Islet precursor cell (in vitro differentiated cells): ENCODE results near the gene RPS6KB2.

ENCODE experiments used
- DNase-seq: peaks from one replicate; pipeline ENCODE4 v3.0.0-alpha.2; 2018

Gene RPS6KB2

DNA sequence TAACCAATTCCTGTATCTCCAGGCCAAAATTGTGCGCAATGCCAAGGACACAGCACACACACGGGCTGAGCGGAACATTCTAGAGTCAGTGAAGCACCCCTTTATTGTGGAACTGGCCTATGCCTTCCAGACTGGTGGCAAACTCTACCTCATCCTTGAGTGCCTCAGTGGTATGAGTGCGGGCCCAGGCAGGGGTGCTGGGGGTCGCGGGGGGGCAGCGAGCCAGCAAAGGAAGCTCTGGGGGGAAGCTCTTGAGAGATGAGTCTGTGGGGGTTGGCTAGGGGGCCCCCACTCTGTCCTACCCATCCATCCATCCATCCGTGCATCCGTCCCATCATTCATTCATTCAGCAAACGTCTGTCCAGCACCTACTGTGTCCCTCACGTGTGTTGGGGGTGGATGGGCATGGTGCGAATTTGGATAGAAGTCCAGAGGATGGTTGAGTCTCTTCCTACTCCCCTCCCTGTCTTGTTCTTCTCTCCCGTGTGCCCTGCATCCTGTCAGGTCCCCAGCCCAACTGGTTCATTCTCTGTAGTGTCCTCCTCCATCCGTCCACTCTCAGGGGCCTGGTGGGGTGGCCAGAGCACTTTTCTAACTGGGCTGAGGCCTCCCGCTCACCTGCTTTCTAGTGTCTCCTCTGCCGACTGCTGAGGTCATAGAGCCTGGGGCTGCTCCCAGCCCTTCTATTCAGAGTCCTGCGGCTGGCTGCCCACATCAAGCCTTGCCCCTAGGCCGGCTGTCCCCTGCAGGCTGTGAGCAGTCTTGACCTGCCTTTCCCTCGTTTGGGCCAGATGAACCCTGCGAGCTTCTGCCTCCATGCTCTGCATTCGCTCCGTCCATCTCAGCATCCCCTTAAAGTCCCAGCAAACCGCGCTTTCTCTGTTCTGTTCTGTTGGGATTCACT is 3.3 kb downstream of the RPS6KB2 start:
- DNase-seq = no peak

GRCh38 chr11:67432655-67433349 is 4.5 kb downstream of the RPS6KB2 start:
- no peak for DNase-seq

GRCh38 chr11:67433536-67434394 is 5.5 kb downstream of the RPS6KB2 start:
- no peak for DNase-seq

GRCh38 chr11:67434395-67434881 is 6.1 kb downstream of the RPS6KB2 start:
- DNase-seq = no peak

GRCh38 chr11:67435031-67435726 is 6.9 kb downstream of the RPS6KB2 start:
- DNase-seq = no peak

DNA sequence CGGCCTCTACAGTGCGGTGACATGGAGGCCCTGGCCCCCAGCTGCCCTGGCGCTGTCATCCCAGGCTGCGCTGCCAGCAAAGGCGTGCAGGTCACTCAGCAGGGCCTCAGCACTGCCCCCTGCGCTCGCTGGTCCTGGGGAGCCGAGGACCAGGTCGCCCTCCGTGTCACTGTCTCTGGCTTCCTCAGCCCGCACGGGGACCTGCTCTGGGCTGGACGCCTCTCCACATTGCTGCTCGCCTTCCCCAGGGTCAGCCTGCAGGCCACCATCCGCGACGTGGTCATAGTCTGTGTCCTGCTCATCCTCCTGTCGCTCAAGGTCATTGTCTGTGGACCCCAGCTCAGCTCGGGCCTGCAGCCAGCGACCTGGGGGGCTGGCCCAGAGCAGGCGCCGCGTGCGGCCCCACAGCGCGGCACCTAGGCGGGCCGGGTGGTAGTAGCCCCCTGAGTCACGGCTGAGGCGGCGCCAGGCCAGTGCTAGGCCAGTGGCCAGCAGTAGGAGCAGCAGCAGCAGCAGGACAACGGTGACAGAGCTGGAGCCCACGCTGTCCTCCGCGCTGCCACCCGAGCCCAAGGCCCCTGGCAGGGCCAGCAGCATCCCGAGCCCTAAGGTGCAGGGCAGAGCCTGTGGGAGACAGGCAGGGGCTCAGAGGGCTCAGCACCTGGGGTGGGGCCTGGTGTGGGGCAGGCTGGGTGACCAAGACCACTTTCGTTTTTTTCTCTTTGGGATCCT is 7.6 kb downstream of the RPS6KB2 start:
- DNase-seq = no peak

GRCh38 chr11:67436459-67437081 is 8.3 kb downstream of the RPS6KB2 start:
- DNase-seq = peak; percentile 91

DNA sequence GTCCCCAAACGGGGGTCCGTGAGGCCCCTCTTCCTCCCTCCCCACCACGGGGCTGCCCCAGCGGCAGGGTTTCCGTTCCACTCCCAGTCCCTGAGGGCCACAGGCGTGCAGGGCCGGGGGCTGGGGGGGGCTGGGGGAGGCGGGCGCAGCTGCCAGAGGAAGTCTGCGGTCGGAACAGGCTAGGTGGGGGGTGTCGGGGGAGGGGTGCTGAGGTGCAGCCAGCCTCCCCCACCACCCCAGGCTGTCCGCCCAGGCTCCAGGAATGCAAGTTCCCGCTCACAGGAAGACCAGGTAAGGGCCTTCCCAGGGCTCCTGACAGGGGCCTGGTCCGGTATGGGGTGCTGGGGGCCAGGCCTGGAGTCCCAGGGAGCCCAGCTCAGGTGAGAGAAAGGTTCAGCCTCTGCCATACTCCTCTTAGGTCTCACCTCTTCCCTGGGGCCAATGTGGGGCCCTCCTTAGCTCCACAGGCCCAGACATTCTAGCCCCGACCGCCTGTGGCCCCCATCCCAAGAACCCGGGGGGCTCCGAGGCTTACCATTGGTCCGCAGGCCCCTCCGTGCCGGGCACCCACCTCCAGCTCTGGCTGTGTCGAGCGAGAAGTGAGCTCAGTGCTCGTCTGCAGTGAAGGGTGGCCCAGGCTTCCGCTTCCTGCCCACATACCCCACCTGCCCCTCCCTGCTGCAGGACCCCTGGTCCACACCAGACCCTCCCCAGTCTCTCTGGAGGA is 9.0 kb downstream of the RPS6KB2 start, which contains the start of gene PTPRCAP:
PTPRCAP (minus strand) TSS at position 601 of the 727 bp plus-strand sequence; CDS start at position 538, 63 bp downstream.
- no peak for DNase-seq

DNA sequence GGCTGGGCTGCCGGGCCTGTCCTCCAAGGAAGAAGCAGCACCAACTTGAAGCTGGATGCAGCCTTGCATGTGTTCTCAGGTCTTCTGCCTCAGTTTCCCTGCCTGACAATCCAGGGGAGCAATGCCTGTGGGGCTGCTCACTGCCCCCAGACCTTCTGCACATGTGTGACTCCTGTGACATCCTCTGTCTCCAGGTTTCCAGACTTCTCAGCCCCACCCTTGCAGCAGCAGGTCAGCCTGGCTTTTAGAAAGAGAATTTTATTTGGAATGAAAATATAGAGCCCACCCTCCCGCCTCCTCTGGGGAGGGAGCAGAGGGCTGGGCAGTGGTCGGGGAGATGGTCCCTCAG is 9.5 kb downstream of the RPS6KB2 start:
- no peak for DNase-seq

GRCh38 chr11:67438158-67438902 is 10.0 kb downstream of the RPS6KB2 start:
- DNase-seq = no peak

DNA sequence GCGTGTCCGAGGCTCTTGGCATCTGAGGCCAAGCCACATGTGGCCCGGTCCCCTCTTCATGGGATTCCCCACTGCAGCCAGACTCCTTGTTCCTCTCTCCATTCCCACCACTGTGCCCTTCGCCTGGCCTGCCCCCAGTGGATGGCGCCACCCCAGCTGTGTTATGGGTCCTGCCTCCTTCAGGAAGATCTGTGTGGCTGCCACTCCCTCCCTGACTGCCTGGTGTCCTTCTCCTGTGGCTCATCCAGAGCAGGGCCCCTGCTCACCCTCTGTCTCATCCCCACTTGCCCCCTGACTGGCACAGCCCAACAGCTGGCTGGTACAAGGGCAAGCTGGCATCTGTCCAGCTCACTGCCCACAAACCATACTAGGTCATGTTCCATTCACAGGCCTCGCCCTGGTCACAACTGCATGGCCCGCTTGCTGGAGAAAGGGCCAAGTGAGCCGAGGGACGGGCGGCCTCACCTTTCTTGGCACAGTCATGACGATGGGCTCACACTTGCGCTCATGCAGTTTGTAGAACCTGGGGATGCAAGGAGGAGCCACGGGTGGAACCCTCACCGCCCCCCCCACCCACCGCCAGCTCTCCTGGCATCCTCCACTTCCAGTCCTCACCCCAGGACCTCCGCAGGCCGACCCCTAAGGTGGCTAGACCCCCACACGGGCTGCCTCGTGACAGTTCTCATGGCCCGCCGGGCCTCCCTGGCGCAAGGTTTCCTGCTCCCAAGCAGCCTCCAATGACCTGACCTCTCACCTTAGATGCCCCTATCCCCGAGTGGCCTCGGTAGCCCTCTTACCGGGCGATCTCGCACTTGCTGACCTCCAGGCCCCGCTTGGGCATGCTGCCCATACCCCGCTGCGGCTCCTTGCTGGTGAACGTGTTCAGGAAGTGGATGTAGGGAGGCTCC is 11.3 kb downstream of the RPS6KB2 start:
- DNase-seq = no peak

GRCh38 chr11:67440229-67441097 is 12.2 kb downstream of the RPS6KB2 start:
- no peak for DNase-seq

DNA sequence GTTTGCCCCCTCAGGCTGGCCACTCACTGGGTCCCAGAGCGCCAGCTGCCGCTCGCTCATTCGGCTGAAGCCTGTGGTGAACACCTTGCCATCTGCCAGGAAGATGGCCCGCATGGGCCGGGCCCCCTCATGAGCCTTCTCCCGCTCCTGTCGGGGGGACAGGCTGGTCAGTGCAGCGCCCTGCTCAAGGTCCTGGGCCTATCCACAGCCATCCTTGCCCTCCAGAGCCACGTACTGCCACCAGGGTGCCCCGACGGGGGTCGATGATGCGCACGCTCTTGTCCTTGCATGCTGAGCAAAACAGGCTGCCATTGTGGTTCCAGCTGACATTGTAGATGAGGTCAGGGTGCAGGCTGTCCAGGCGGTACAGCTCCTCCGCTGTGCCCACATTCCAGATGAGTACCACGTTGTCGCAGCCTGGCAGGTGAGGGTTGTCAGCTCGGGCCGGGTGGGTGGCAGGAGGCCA is 12.8 kb downstream of the RPS6KB2 start:
- DNase-seq = no peak

DNA sequence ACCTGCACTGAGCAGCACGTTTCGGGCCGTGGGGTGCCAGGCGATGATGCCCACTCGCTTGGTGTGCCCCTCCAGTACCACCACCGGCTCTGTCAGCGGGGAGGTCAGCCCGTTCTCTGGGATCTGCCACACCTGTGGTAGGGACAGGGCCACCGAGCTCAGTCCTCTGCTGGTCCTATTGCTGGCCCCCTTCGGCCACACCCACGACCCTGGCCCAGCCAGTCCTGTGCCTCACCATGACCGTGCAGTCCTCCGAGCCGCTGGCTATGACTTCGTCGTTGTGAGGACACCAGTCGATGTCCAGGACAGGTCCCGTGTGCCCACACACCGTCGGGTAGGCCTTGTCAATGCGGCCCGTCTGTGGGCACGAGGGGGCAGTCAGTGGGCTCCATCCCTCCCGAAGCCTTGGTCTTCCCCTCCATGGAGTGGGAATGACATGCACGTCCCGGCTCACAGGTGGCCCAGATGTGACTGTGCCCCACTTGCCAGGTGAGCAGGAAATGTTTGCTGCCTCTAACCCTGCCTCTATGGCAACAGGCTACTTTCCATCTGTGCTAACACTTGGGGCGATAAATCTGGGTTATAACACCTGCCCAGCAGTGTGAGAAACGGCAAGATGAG is 13.5 kb downstream of the RPS6KB2 start:
- DNase-seq = no peak

- DNase-seq = no peak
Measured at GRCh38 chr11:67442504-67443404, 14.5 kb downstream of the RPS6KB2 start.

GRCh38 chr11:67445515-67445914 is 17.2 kb downstream of the RPS6KB2 start:
- DNase-seq = no peak
